Heart left ventricle (tissue), 13 donors: ENCODE results near the gene CADPS2.

ENCODE experiments used
- CTCF ChIP-seq, 12 donors: fragments of 200-600 bp; sonication (generic) in 4 of 12; IDR thresholded peaks; one replicate each; pipeline versions ENCODE4 v1.5.0 to v1.8.0; 2018 to 2022; ENCODE audit warnings: antibody characterized with exemption in 12 of 12, mild to moderate bottlenecking in 5 of 12
- POLR2A ChIP-seq, 2 donors: fragments of 450-650 bp; IDR thresholded peaks; one replicate each; pipeline ENCODE4 v1.6.1; 2017; ENCODE audit warnings: antibody characterized with exemption in 2 of 2, mild to moderate bottlenecking in 2 of 2, moderate library complexity in 2 of 2
- donor health status: ischemic (EF 13 %, LVEDD 7.1; RV severe dilation, severe dysfunction).
- donor health status: DM: no; HTN: yes; CAD: no.
- donor health status: DM: no; HTN: no; CAD: no.
- donor health status: ischemic (EF 25% LVEDD 6.9; RV normal size, moderate dysfunction).
- donor health status: ischemic (EF 25% LVEDD 5.7; RV mildly dilated, moderate dysfunction).
- donor health status: ischemic (EF 35%, LVEDD 5.7; RV mildly dilated, moderate dysfunction).
- donor health status: nonischemic (EF 11% LVEDD 7.7; RV severe dilation, severe dysfunction).
- donor health status: DM: yes; HTN: yes; CAD: no.
- donor health status: PGD.
- donor health status: ischemic (EF 29% LVEDD 5.4; RV normal size, mild dysfunction).
- donor health status: nonischemic (EF 23%, LVEDD 6.1; RV moderate dilation, normal function).

DNA sequence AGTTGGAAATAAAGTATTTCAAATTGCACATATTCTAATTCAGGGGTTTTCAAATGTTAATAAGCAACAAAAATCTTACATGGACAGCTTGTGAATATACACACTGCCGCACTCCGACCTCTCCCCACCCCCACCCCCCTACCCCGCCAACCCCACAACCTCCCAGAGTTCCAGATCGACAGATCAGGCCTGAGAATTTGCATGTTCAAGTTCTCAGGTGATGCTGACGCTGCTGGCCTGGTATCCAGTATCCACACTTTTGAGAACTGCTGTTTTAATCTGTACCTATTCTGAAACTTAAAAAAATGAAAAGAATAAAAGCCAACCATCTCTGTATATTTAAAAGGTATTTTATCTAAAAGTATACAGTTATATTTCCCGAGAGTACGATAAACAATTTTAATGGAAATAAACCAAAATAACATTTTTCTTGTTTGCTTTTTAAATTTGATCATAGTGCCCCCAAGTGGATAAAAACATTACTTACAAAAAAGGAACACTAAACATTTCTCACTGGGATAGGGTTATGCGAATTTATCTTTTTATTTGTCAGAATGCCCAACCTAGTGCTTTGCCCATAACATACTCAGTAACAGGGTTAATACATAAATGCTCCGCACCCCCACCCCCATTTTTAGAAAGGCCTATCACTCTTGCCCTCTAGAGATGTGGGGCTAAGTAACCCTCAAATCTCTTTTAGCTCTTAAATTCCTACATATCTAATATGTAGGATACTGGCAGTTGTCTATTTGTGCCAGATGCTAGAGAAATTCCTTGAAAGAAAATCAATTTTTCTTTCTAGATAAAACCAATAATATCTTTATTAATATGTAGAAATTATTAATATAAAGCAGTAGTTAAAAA lies 353.6 kb downstream of the CADPS2 start:
- TF ChIP-seq CTCF (IDR thresholded peaks at IDR 0.05) (peak in 10 of 12 donors; percentile 5 to 49 (median 36)), POLR2A (IDR thresholded peaks at IDR 0.05) (no peak)
